Stomach (tissue), 4 donors: Measurements from ENCODE around the gene ALDH3B1.

Source experiments
- CTCF ChIP-seq, 7 experiments: fragments of 450-650 bp in 4 of 7; fragments of 200-600 bp in 3 of 7; sonication (generic) in 3 of 7; IDR thresholded peaks; one replicate each; pipeline ENCODE4 v1.5.1; 2016 to 2019; ENCODE audit warnings: antibody characterized with exemption in 7 of 7, control low read depth in 2 of 7, mild to moderate bottlenecking in 1 of 7
- POLR2A ChIP-seq, 4 donors: fragments of 450-650 bp; IDR thresholded peaks; one replicate each; pipeline ENCODE4 v1.6.1; 2016; ENCODE audit warnings: antibody characterized with exemption in 4 of 4, control low read depth in 2 of 4, mild to moderate bottlenecking in 1 of 4, moderate library complexity in 1 of 4

DNA sequence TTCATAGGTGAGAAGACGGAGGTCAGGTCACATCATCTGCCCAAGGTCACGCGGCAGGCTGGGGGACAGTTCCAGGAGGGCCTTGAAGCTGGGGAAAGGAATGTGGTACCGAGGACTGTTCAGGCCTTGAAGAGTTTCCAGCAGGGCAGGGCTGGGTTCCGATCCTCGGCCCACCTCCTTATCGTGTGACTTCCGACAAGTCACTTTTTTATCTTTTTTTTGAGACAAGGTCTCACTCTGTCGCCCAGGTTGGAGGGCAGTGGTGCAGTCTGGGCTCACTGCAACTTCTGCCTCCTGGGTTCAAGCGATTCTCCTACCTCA is 21.0 kb downstream of the ALDH3B1 start:
- TF ChIP-seq CTCF (IDR thresholded peaks at IDR 0.05) = no peak
- TF ChIP-seq POLR2A (IDR thresholded peaks at IDR 0.05) = no peak
